Measurements from ENCODE around the gene PAK2.
"Not testable (repeated sequence)": the region's sequence is repeated elsewhere in the genome, so short reads cannot be mapped to it uniquely, and the experiment has no call there.

DNA sequence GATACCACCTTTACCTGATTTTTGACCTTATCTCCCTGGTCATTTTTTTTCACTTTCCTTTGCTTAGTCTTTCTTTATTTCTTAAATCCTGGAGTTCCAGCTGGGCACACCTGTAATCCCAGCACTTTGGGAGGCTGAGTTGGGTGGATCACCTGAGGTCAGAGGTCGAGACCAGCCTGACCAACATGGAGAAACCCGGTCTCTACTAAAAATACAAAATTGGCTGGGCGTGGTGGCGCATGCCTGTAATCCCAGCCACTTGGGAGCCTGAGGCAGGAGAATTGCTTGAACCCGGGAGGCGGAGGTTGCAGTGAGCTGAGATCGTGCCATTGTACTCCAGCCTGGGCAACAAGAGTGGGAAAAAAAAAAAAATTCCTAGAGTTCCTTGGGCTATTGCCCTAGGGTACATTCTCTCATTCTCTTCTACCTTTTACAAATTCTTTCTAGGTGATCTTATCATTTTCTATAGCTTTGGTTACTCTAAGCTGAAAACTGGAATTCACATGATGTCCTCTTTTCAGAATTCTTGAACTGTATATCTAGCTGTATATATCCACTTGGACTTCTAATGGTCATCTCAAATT lies 134.9 kb downstream of the PAK2 start:
- TF ChIP-seq, protein P1, sequence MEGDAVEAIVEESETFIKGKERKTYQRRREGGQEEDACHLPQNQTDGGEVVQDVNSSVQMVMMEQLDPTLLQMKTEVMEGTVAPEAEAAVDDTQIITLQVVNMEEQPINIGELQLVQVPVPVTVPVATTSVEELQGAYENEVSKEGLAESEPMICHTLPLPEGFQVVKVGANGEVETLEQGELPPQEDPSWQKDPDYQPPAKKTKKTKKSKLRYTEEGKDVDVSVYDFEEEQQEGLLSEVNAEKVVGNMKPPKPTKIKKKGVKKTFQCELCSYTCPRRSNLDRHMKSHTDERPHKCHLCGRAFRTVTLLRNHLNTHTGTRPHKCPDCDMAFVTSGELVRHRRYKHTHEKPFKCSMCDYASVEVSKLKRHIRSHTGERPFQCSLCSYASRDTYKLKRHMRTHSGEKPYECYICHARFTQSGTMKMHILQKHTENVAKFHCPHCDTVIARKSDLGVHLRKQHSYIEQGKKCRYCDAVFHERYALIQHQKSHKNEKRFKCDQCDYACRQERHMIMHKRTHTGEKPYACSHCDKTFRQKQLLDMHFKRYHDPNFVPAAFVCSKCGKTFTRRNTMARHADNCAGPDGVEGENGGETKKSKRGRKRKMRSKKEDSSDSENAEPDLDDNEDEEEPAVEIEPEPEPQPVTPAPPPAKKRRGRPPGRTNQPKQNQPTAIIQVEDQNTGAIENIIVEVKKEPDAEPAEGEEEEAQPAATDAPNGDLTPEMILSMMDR (IDR thresholded peaks at IDR 0.05): not testable (repeated sequence)
- not testable (repeated sequence) for TF ChIP-seq EP300 (IDR thresholded peaks at IDR 0.05)

Measured in tibial nerve (tissue), 4 donors.